Testis (tissue), 3 donors: ENCODE measurements around the gene PLXDC2. TPM values are rescaled to one million over a fixed set of nuclear protein-coding genes. Genes with fewer than 3 reads are reported as not detected.

ENCODE experiments used
- DNase-seq: peaks from one replicate; pipeline ENCODE4 v3.0.0-alpha.2; 2019
- H3K27ac ChIP-seq, 2 donors: fragments of 200-600 bp; sonication (generic); one replicate each; pipeline ENCODE4 v1.5.1; 2019
- H3K27me3 ChIP-seq: fragments of 200-600 bp; sonication (generic); one replicate; pipeline ENCODE4 v1.5.1; 2019
- H3K36me3 ChIP-seq: fragments of 200-600 bp; sonication (generic); one replicate; pipeline ENCODE4 v1.5.1; 2017; ENCODE audit warnings: low read depth; ENCODE audit errors: missing control alignments
- H3K4me1 ChIP-seq: fragments of 200-600 bp; sonication (generic); one replicate; pipeline ENCODE4 v1.5.1; 2019
- H3K4me3 ChIP-seq, 2 donors: fragments of 200-600 bp; sonication (generic); one replicate each; pipeline ENCODE4 v1.5.1; 2017 to 2019
- H3K9me3 ChIP-seq: fragments of 200-600 bp; sonication (generic); one replicate; pipeline ENCODE4 v1.5.1; 2017
- POLR2A ChIP-seq: fragments of 450-650 bp; IDR thresholded peaks from one replicate; pipeline ENCODE4 v1.6.1; 2017; ENCODE audit warnings: antibody characterized with exemption, mild to moderate bottlenecking, moderate library complexity
- WGBS, 2 donors: methylation state at CpG; one replicate each; pipeline ENCODE4 v1.1.5; 2018; 5-methylcytosine and 5-hydroxymethylcytosine counted together
- intact Hi-C: fragments of 100-400 bp; cut with DNase I; formaldehyde crosslinking; loops from one replicate; pipeline ENCODE4 v1.15.1; 2023; ENCODE audit warnings: low total_unique reads
- polyA plus RNA-seq: library from polyadenylated mRNA; stranded (reverse); fragments of 350-450 nt; fragmentation: Illumina TruSeq; extraction: RNeasy Lipid Tissue Mini Kit (QIAGEN cat#74804); gene quantifications from one replicate; pipeline ENCODE4 v1.2.3, GENCODE V29; 2014; ENCODE audit warnings: low read depth, low replicate concordance; ENCODE audit not compliant: insufficient read depth
- total RNA-seq, 2 donors: library from RNA; depleted of rRNA; stranded (reverse); fragments of >200 nt; gene quantifications; one replicate each; pipeline ENCODE4 v1.2.3, GENCODE V29; 2016
- TF ChIP-seq, protein P1 (sequence below), 3 experiments: fragments of 450-650 bp in 2 of 3; fragments of 200-600 bp in 1 of 3; sonication (generic) in 1 of 3; IDR thresholded peaks; one replicate each; pipeline ENCODE4 v1.5.1; 2016 to 2019; ENCODE audit warnings: antibody characterized with exemption in 3 of 3, mild to moderate bottlenecking in 2 of 3, moderate library complexity in 1 of 3

Gene PLXDC2
- total and polyA plus RNA-seq, 3 donors from 2014 or later = 27.5 to 81.7 (median 53.6) TPM

DNA sequence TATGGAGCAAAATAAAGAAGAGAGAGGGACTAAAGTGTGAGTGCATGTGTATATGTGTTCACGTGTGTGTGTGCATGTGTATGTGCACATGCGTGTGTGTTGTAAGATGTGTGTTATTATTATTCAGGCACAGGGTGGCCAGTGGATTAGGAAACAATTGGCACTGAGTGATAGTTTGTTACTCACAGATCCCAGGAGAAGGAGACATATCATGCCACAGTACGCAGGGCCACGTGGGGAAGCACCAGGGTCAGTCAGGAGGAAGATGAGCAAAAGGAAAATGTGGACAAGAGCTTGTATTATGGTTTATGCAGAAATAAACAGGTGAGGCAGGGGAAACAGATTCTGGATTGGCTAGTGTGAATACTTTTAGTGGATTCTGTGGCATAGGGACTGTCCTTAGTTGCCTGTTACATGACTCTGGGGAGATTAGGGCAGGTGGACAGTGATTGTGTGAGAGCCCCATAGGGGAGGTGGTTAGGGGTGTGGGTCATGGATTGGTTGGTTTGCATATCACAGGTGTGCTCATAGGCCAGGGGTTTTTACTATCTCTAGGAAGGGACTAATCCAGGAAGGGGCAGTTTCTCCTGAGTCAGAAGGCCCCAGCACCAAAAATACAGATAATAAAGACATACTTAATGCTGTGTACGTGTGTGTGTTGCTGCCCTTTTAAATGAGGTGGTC lies 90.0 kb downstream of the PLXDC2 start:
- Histone ChIP-seq H3K4me3 (no peak overlapping the region), H3K36me3 (no peaks in the 10 kb centered on the region), H3K27me3 (no peaks in the 10 kb centered on the region), H3K4me1 (no peaks in the 10 kb centered on the region), H3K9me3 (no peaks in the 10 kb centered on the region), H3K27ac (no peak overlapping the region)
- intact Hi-C loops = no loop called here
- no peak for DNase-seq
- WGBS, 2 donors = 93 to 95% methylated on average over 5 of the region's 5 CpGs
- no peak for TF ChIP-seq POLR2A
- TF ChIP-seq, protein P1, sequence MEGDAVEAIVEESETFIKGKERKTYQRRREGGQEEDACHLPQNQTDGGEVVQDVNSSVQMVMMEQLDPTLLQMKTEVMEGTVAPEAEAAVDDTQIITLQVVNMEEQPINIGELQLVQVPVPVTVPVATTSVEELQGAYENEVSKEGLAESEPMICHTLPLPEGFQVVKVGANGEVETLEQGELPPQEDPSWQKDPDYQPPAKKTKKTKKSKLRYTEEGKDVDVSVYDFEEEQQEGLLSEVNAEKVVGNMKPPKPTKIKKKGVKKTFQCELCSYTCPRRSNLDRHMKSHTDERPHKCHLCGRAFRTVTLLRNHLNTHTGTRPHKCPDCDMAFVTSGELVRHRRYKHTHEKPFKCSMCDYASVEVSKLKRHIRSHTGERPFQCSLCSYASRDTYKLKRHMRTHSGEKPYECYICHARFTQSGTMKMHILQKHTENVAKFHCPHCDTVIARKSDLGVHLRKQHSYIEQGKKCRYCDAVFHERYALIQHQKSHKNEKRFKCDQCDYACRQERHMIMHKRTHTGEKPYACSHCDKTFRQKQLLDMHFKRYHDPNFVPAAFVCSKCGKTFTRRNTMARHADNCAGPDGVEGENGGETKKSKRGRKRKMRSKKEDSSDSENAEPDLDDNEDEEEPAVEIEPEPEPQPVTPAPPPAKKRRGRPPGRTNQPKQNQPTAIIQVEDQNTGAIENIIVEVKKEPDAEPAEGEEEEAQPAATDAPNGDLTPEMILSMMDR (IDR thresholded peaks at IDR 0.05) = no peak

DNA sequence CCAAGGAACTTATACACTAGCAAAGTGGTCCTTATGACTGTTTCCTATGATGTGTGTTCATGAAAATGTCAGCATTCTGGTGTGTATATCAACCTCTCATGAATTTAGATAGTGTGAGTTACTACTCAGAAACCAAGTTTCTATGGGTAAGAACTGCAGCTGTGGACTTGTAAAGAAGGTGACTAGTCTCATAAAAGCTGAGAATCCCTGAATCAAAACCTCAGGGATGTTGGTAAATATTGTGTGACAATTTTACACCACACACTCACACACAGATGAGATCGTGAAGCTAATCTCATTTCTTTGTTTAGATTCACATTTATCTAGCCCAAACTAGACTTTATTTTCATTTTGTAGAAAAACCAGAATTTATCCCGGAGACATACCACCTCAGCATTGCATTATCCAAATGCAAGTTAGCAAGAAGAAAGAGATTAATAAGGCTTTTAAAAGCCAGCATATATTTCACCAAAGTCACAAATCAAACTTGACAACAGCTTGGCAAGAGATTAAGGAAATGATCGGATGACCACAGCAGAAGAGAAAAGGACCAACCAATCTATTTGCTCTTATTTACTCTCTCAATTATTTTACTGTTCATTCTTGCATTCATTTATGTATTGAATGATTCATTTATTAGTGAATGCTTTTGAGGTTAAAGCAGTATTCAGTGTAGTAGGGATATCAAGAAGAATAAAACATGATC lies 92.9 kb downstream of the PLXDC2 start:
- 75 to 79% methylated on average over 3 of the region's 3 CpGs for WGBS, 2 donors
- Histone ChIP-seq H3K36me3 (no peaks in the 10 kb centered on the region), H3K9me3 (no peaks in the 10 kb centered on the region), H3K4me1 (no peaks in the 10 kb centered on the region), H3K27me3 (no peaks in the 10 kb centered on the region), H3K27ac (no peak overlapping the region), H3K4me3 (no peak overlapping the region)
- intact Hi-C loops = no loop called here
- TF ChIP-seq, protein P1 (IDR thresholded peaks at IDR 0.05) = no peak
- TF ChIP-seq POLR2A = no peak
- no peak for DNase-seq

DNA sequence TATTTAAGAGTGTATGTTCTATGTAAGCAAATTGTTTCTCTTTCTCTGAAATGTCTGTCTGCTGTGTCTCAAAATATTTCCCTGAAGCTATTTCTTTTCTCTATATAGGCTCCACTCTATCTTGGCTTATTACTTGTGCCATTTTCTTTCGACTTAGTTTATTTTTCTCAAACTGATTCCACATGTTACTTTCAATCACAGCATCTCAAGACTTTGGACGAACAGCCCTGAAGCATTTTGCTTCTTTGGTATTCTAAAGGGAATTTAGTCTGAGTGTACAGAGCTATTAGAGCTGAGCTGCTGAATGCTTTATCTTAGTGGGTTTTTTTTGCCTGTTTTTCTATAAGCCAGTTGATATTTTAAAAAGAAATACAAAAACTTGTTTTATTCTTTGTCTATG lies 95.7 kb downstream of the PLXDC2 start:
- no peak overlapping the region for H3K4me3 ChIP-seq
- no peaks in the 10 kb centered on the region for H3K9me3 ChIP-seq
- H3K36me3 ChIP-seq = no peaks in the 10 kb centered on the region
- no peaks in the 10 kb centered on the region for H3K27me3 ChIP-seq
- H3K27ac ChIP-seq = no peak overlapping the region
- no peaks in the 10 kb centered on the region for H3K4me1 ChIP-seq
- 68 to 70% methylated on average over 2 of the region's 2 CpGs for WGBS, 2 donors
- no peak for DNase-seq
- TF ChIP-seq, protein P1 (IDR thresholded peaks at IDR 0.05) = no peak
- TF ChIP-seq POLR2A = no peak
- intact Hi-C loops = no loop called here

DNA sequence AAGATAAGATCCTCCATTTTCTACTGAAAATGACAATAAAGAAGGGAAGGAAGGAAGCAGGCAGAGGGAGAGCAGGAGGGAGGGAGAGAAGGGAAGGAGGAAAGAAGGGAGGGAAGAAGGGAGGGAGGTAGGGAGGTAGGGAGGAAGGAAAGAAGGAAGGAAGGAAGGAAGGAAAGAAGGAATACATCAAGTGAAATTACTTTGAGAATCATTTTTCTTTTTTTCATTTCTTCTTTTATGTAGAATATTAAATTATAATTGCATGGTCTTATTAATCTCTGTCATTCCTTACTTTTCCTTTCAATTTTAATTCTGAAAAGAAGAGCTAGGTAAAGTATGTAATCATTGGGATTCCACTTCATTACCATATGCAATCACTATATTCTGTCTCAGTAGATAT lies 97.8 kb downstream of the PLXDC2 start:
- TF ChIP-seq, protein P1 (IDR thresholded peaks at IDR 0.05) = no peak
- no peak for TF ChIP-seq POLR2A
- no peak overlapping the region for H3K27ac ChIP-seq

DNA sequence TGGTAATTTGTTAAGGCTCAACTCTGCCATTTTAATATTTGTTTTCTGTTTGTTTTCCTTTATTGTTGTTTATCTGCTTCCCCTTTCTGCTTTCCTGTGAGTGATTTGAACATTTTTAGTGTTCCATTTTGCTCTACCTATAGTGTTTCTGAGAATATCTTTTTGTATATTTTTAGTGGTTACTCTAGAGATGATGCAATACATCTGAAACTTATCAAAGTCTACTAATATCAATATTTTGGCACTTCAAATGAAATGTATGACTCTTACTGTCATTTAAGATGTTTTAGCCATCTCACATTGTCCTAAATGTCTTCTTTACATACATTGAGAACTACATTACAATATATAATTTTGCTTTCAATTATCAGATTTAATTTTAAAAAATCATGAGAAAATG lies 98.9 kb downstream of the PLXDC2 start:
- DNase-seq = no peak
- intact Hi-C loops = no loop called here
- H3K36me3 ChIP-seq = no peaks in the 10 kb centered on the region
- H3K4me3 ChIP-seq = no peak overlapping the region
- H3K4me1 ChIP-seq = peaks cover 4% of the 10 kb centered on the region
- no peaks in the 10 kb centered on the region for H3K9me3 ChIP-seq
- no peak for TF ChIP-seq POLR2A
- TF ChIP-seq, protein P1 (IDR thresholded peaks at IDR 0.05) = no peak
- H3K27ac ChIP-seq = no peak overlapping the region
- no peaks in the 10 kb centered on the region for H3K27me3 ChIP-seq

More for the DNA sequence above, 97.8 kb downstream of the PLXDC2 start:
- no peak for DNase-seq
- Histone ChIP-seq H3K9me3 (no peaks in the 10 kb centered on the region), H3K4me3 (no peak overlapping the region), H3K27me3 (no peaks in the 10 kb centered on the region), H3K4me1 (no peaks in the 10 kb centered on the region), H3K36me3 (no peaks in the 10 kb centered on the region)
- intact Hi-C loops = no loop called here
